WERI-Rb-1 (cell line): Measurements from ENCODE around the gene CCNL1.

Experiments used
- DNase-seq: peaks from one replicate; pipeline ENCODE4 v3.0.0-alpha.2; 2020
- H3K27ac ChIP-seq: fragments of 250-450 bp; sonication (Bioruptor Pico); 2 replicates; pipeline ENCODE4 v1.5.1; 2020; ENCODE audit warnings: mild to moderate bottlenecking, moderate library complexity
- H3K27me3 ChIP-seq: fragments of 250-450 bp; sonication (Bioruptor Pico); 2 replicates; pipeline ENCODE4 v1.5.1; 2021; ENCODE audit warnings: mild to moderate bottlenecking, low read depth, moderate library complexity; ENCODE audit not compliant: insufficient read depth, severe bottlenecking
- H3K36me3 ChIP-seq: fragments of 250-450 bp; sonication (Bioruptor Pico); 2 replicates; pipeline ENCODE4 v1.5.1; 2020; ENCODE audit warnings: mild to moderate bottlenecking, moderate library complexity
- H3K4me3 ChIP-seq: 2 replicates; pipeline ENCODE4 v1.5.1; 2011; ENCODE audit warnings: low read depth, mild to moderate bottlenecking, control low read depth, low read length
- H3K9me3 ChIP-seq: fragments of 250-450 bp; sonication (Bioruptor Pico); 2 replicates; pipeline ENCODE4 v1.5.1; 2021; ENCODE audit warnings: mild to moderate bottlenecking, moderate library complexity; ENCODE audit not compliant: severe bottlenecking
- CTCF ChIP-seq: IDR thresholded peaks from 2 replicates; pipeline ENCODE4 v1.5.1; 2011; ENCODE audit warnings: low read depth, mild to moderate bottlenecking, control low read depth, inconsistent platforms, low read length

The CCNL1 gene

GRCh38 chr3:157157836-157158235, 2.1 kb downstream of the CCNL1 start:
- no peak for TF ChIP-seq CTCF
- no peak for DNase-seq
- H3K36me3 ChIP-seq: peaks cover 70% of the 10 kb centered on the region
- no peak overlapping the region for H3K27ac ChIP-seq
- H3K9me3 ChIP-seq: no peaks in the 10 kb centered on the region
- no peaks in the 10 kb centered on the region for H3K27me3 ChIP-seq
- H3K4me3 ChIP-seq: no peak overlapping the region

GRCh38 chr3:157156837-157157635, 2.9 kb downstream of the CCNL1 start:
- no peak overlapping the region for H3K4me3 ChIP-seq
- no peaks in the 10 kb centered on the region for H3K27me3 ChIP-seq
- no peak overlapping the region for H3K27ac ChIP-seq
- no peaks in the 10 kb centered on the region for H3K9me3 ChIP-seq
- peaks cover 78% of the 10 kb centered on the region for H3K36me3 ChIP-seq
- TF ChIP-seq CTCF: no peak
- no peak for DNase-seq

- Histone ChIP-seq H3K4me3 (no peak overlapping the region), H3K27me3 (no peaks in the 10 kb centered on the region), H3K36me3 (peaks cover 93% of the 10 kb centered on the region), H3K9me3 (no peaks in the 10 kb centered on the region), H3K27ac (no peak overlapping the region)
- DNase-seq: no peak
- TF ChIP-seq CTCF: no peak
Measured at GRCh38 chr3:157155591-157155990, 4.4 kb downstream of the CCNL1 start.

GRCh38 chr3:157154563-157155330, 5.2 kb downstream of the CCNL1 start:
- no peaks in the 10 kb centered on the region for H3K9me3 ChIP-seq
- no peak for TF ChIP-seq CTCF
- no peak for DNase-seq
- no peaks in the 10 kb centered on the region for H3K27me3 ChIP-seq
- H3K4me3 ChIP-seq: no peak overlapping the region
- no peak overlapping the region for H3K27ac ChIP-seq
- H3K36me3 ChIP-seq: peaks cover 100% of the 10 kb centered on the region

DNA sequence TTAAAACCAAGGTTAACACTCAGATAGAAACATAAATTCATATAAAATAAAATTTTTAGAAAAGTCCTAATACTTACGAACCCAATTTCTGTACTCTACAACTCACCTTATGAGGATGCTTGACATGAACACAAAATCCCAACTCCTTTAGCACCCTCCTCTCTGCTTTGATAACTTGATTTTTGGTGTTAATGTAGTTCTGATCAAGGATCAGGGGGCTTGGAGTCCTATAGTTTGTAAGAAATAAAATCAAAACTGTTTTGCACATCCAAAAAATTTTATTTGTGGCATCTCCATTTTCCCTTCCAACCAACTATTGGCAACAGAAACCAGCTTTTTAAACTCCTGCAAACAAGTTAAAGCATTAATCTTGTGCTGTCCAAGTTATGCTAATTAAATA, 7.0 kb downstream of the CCNL1 start:
- no peak for TF ChIP-seq CTCF
- peaks cover 100% of the 10 kb centered on the region for H3K36me3 ChIP-seq
- no peak overlapping the region for H3K4me3 ChIP-seq
- no peak for DNase-seq
- no peaks in the 10 kb centered on the region for H3K27me3 ChIP-seq
- no peak overlapping the region for H3K27ac ChIP-seq
- no peaks in the 10 kb centered on the region for H3K9me3 ChIP-seq
